Smooth muscle cell (in vitro differentiated cells): ENCODE measurements around the gene PCYOX1L. TPM values are rescaled to one million over a fixed set of nuclear protein-coding genes. Genes with fewer than 3 reads are reported as not detected.

Experiments
- DNase-seq: peaks from one replicate; lab custom pipeline; 2025; ENCODE audit not compliant: unreplicated experiment; lab: John Stamatoyannopoulos, UW
- H2AFZ ChIP-seq: fragments of 200-600 bp; sonication (generic); 2 replicates; pipeline ENCODE4 v1.6.0; 2016; ENCODE audit warnings: antibody characterized with exemption, low read depth, mild to moderate bottlenecking
- H3F3A ChIP-seq: fragments of 200-600 bp; sonication (generic); 2 replicates; pipeline ENCODE4 v1.6.0; 2017; ENCODE audit warnings: antibody characterized with exemption, low read depth
- H3K27ac ChIP-seq: fragments of 200-600 bp; sonication (generic); 2 replicates; pipeline ENCODE4 v1.5.1; 2016; ENCODE audit warnings: low read depth, mild to moderate bottlenecking
- H3K27me3 ChIP-seq: fragments of 200-600 bp; sonication (generic); 2 replicates; pipeline ENCODE4 v1.6.1; 2016; ENCODE audit warnings: low read depth, mild to moderate bottlenecking
- H3K36me3 ChIP-seq: fragments of 200-600 bp; sonication (generic); 2 replicates; pipeline ENCODE4 v1.5.1; 2016; ENCODE audit warnings: low read depth
- H3K4me1 ChIP-seq: fragments of 200-600 bp; sonication (generic); 2 replicates; pipeline ENCODE4 v1.5.1; 2016; ENCODE audit warnings: low read depth
- H3K4me2 ChIP-seq: fragments of 200-600 bp; sonication (generic); 2 replicates; pipeline ENCODE4 v1.6.0; 2016; ENCODE audit warnings: mild to moderate bottlenecking
- H3K4me3 ChIP-seq: fragments of 200-600 bp; sonication (generic); 2 replicates; pipeline ENCODE4 v1.5.1; 2016; ENCODE audit warnings: mild to moderate bottlenecking
- H3K79me2 ChIP-seq: fragments of 200-600 bp; sonication (generic); 2 replicates; pipeline ENCODE4 v1.6.0; 2016; ENCODE audit warnings: low read depth, mild to moderate bottlenecking
- H3K9ac ChIP-seq: fragments of 200-600 bp; sonication (generic); 2 replicates; pipeline ENCODE4 v1.6.0; 2016; ENCODE audit warnings: low read depth
- H3K9me3 ChIP-seq: fragments of 200-600 bp; sonication (generic); replicated peaks from 2 replicates; pipeline ENCODE4 v1.5.1; 2016; ENCODE audit warnings: low read depth
- H4K20me1 ChIP-seq: fragments of 200-600 bp; sonication (generic); 2 replicates; pipeline ENCODE4 v1.6.0; 2016; ENCODE audit warnings: low read depth
- WGBS: methylation state at CpG from one replicate; pipeline ENCODE4 v1.1.7; 2016; ENCODE audit warnings: low lambda C conversion rate; 5-methylcytosine and 5-hydroxymethylcytosine counted together
- polyA plus RNA-seq: library from polyadenylated mRNA; unstranded; fragments of >200 nt; fragmentation: Nextera tagmentation; extraction: Ambion mirVana; gene quantifications from 2 replicates; pipeline ENCODE4 v1.2.1, GENCODE V29; 2016
- total RNA-seq: library from RNA; depleted of rRNA; stranded (reverse); fragments of >200 nt; gene quantifications from 2 replicates; pipeline ENCODE4 v1.2.3, GENCODE V29; 2014
- TF ChIP-seq, protein P1 (sequence below): fragments of 200-600 bp; sonication (generic); IDR thresholded peaks from 2 replicates; pipeline ENCODE4 v1.5.1; 2017; ENCODE audit warnings: borderline replicate concordance, mild to moderate bottlenecking, antibody characterized with exemption; ENCODE audit not compliant: insufficient read depth, poor library complexity, severe bottlenecking

PCYOX1L gene
- total and polyA plus RNA-seq, 2 experiments from 2014 or later, result 6.4 to 13.4 TPM

DNA sequence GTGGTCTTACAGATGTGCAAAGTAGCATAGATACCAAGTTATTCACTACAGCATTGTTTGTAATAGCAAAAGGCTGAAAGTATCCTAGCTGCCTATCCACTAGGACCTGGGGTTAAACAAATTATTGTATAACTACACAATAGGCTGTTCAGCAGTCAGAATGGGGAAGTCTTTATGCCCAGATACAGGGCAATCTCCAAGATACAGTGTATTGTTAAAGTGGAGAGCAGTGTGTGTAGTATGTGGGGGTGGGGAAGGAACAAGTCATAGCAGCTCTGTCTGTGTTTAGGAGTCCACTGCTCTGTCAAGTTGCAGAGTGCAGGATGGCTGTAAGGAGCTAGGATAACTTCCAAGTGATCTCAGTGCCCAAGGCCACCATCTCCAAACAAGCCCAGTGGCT is 5.5 kb downstream of the PCYOX1L start:
- Histone ChIP-seq H3K9ac (no peak overlapping the region), H3K36me3 (no peaks in the 10 kb centered on the region), H3K9me3 (no peaks in the 10 kb centered on the region), H3K4me3 (no peak overlapping the region), H3K4me1 (peaks cover 4% of the 10 kb centered on the region), H3F3A (no peaks in the 10 kb centered on the region), H2AFZ (no peak overlapping the region), H3K27me3 (no peaks in the 10 kb centered on the region), H3K79me2 (no peaks in the 10 kb centered on the region), H4K20me1 (no peaks in the 10 kb centered on the region), H3K4me2 (no peak overlapping the region), H3K27ac (no peak overlapping the region)
- DNase-seq, result no peak
- TF ChIP-seq, protein P1, sequence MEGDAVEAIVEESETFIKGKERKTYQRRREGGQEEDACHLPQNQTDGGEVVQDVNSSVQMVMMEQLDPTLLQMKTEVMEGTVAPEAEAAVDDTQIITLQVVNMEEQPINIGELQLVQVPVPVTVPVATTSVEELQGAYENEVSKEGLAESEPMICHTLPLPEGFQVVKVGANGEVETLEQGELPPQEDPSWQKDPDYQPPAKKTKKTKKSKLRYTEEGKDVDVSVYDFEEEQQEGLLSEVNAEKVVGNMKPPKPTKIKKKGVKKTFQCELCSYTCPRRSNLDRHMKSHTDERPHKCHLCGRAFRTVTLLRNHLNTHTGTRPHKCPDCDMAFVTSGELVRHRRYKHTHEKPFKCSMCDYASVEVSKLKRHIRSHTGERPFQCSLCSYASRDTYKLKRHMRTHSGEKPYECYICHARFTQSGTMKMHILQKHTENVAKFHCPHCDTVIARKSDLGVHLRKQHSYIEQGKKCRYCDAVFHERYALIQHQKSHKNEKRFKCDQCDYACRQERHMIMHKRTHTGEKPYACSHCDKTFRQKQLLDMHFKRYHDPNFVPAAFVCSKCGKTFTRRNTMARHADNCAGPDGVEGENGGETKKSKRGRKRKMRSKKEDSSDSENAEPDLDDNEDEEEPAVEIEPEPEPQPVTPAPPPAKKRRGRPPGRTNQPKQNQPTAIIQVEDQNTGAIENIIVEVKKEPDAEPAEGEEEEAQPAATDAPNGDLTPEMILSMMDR, result no peak

DNA sequence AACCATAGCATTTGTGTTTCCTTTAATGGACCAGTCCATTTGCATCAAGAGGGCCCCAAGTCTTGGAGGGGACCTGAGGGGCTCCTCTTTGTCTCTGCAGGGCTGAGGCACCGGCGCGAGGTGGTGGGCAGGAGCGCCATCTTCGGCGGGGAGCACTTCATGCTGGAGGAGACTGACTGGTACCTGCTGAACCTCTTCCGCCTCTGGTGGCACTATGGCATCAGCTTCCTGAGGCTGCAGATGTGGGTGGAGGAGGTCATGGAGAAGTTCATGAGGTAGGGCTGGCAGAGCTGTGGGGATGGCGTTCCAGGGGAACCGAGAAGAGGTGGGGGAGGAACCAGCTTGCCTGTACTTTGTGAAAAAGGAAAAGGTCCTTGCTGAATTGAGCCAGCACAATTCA is 6.1 kb downstream of the PCYOX1L start:
- H4K20me1 ChIP-seq, result no peaks in the 10 kb centered on the region
- no peaks in the 10 kb centered on the region for H3K36me3 ChIP-seq

GRCh38 chr5:149364719-149365118 is 6.9 kb downstream of the PCYOX1L start:
- H3K36me3 ChIP-seq, result no peaks in the 10 kb centered on the region

More for the DNA sequence above, 6.1 kb downstream of the PCYOX1L start:
- H3K4me1 ChIP-seq, result no peaks in the 10 kb centered on the region
- H3K27ac ChIP-seq, result no peak overlapping the region
- H3K4me3 ChIP-seq, result no peak overlapping the region
- no peaks in the 10 kb centered on the region for H3K9me3 ChIP-seq
- H3K9ac ChIP-seq, result no peak overlapping the region
- H3K27me3 ChIP-seq, result no peaks in the 10 kb centered on the region
- WGBS, result 98% methylated on average over 9 of the region's 9 CpGs
- no peaks in the 10 kb centered on the region for H3F3A ChIP-seq
- no peaks in the 10 kb centered on the region for H3K79me2 ChIP-seq
- no peak overlapping the region for H2AFZ ChIP-seq
- H3K4me2 ChIP-seq, result no peak overlapping the region
- TF ChIP-seq, protein P1, result no peak
- no peak for DNase-seq

GRCh38 chr5:149365418-149365817 is 7.6 kb downstream of the PCYOX1L start:
- H3K27me3 ChIP-seq, result no peaks in the 10 kb centered on the region
- no peaks in the 10 kb centered on the region for H3K4me1 ChIP-seq
- no peak overlapping the region for H3K27ac ChIP-seq
- H2AFZ ChIP-seq, result no peak overlapping the region
- no peak overlapping the region for H3K4me3 ChIP-seq
- no peaks in the 10 kb centered on the region for H4K20me1 ChIP-seq
- H3K79me2 ChIP-seq, result no peaks in the 10 kb centered on the region
- TF ChIP-seq, protein P1, result no peak
- H3K36me3 ChIP-seq, result no peaks in the 10 kb centered on the region
- no peaks in the 10 kb centered on the region for H3F3A ChIP-seq
- WGBS, result 90% methylated on average over 6 of the region's 6 CpGs
- DNase-seq, result no peak
- no peak overlapping the region for H3K4me2 ChIP-seq
- H3K9me3 ChIP-seq, result no peaks in the 10 kb centered on the region
- H3K9ac ChIP-seq, result no peak overlapping the region

More at GRCh38 chr5:149364719-149365118, 6.9 kb downstream of the PCYOX1L start:
- Histone ChIP-seq H3K4me2 (no peak overlapping the region), H2AFZ (no peak overlapping the region), H3K79me2 (no peaks in the 10 kb centered on the region), H3K9me3 (no peaks in the 10 kb centered on the region), H3K4me3 (no peak overlapping the region), H4K20me1 (no peaks in the 10 kb centered on the region), H3K9ac (no peak overlapping the region), H3F3A (no peaks in the 10 kb centered on the region), H3K27ac (no peak overlapping the region), H3K4me1 (no peaks in the 10 kb centered on the region), H3K27me3 (no peaks in the 10 kb centered on the region)
- DNase-seq, result no peak
- 86% methylated on average over 2 of the region's 2 CpGs for whole genome bisulfite sequencing
- TF ChIP-seq, protein P1, result no peak
